ENCODE measurements around the gene GALNT10.

DNA sequence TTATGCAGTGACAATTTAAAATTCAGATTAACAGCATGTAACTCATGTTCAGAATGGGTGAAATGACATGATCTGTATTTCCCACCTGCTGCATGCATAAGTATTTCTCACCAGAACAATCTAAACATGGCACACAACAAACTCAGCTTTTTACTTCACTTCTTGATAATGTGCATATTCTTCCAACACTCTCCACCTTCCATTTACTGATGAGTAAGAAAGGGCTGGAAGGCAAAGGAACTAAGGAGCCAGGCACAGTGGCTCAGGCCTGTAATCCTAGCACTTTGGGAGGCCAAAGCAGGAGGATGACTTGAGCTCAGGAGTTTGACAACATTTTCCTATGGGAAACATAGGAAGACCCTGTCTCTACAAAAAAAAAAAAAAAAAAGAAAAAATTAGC, 219.5 kb downstream of the GALNT10 start:
- TF ChIP-seq, protein P1, sequence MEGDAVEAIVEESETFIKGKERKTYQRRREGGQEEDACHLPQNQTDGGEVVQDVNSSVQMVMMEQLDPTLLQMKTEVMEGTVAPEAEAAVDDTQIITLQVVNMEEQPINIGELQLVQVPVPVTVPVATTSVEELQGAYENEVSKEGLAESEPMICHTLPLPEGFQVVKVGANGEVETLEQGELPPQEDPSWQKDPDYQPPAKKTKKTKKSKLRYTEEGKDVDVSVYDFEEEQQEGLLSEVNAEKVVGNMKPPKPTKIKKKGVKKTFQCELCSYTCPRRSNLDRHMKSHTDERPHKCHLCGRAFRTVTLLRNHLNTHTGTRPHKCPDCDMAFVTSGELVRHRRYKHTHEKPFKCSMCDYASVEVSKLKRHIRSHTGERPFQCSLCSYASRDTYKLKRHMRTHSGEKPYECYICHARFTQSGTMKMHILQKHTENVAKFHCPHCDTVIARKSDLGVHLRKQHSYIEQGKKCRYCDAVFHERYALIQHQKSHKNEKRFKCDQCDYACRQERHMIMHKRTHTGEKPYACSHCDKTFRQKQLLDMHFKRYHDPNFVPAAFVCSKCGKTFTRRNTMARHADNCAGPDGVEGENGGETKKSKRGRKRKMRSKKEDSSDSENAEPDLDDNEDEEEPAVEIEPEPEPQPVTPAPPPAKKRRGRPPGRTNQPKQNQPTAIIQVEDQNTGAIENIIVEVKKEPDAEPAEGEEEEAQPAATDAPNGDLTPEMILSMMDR (IDR thresholded peaks at IDR 0.05): no peak
- TF ChIP-seq PBX3 (IDR thresholded peaks at IDR 0.05): no peak
